ENCODE data around the gene MAGI2.
A peak's percentile ranks its signal among the peaks of the same experiment; 100 is the strongest.

The MAGI2 gene

GRCh38 chr7:78736548-78736947, 716.9 kb downstream of the MAGI2 start:
- DNase-seq (ENCODE audit: low read depth, low spot score): no peak

- no peak for DNase-seq (ENCODE audit: low read depth, low spot score)
Measured at GRCh38 chr7:78734626-78735025, 718.8 kb downstream of the MAGI2 start.

GRCh38 chr7:78720066-78720465, 733.4 kb downstream of the MAGI2 start:
- no peak for DNase-seq (ENCODE audit: low read depth, low spot score)

- DNase-seq (ENCODE audit: low read depth, low spot score): no peak
Measured at GRCh38 chr7:78718212-78718611, 735.3 kb downstream of the MAGI2 start.

GRCh38 chr7:78716876-78717275, 736.6 kb downstream of the MAGI2 start:
- no peak for DNase-seq (ENCODE audit: low read depth, low spot score)

GRCh38 chr7:78714356-78714755, 739.1 kb downstream of the MAGI2 start:
- no peak for DNase-seq (ENCODE audit: low read depth, low spot score)

GRCh38 chr7:78712111-78712510, 741.4 kb downstream of the MAGI2 start:
- no peak for DNase-seq (ENCODE audit: low read depth, low spot score)

- no peak for DNase-seq (ENCODE audit: low read depth, low spot score)
Measured at GRCh38 chr7:78709658-78710057, 743.8 kb downstream of the MAGI2 start.

- DNase-seq (ENCODE audit: low read depth, low spot score): no peak
Measured at GRCh38 chr7:78704504-78704903, 749.0 kb downstream of the MAGI2 start.

GRCh38 chr7:78703391-78703790, 750.1 kb downstream of the MAGI2 start:
- DNase-seq (ENCODE audit: low read depth, low spot score): no peak

GRCh38 chr7:78702770-78703169, 750.7 kb downstream of the MAGI2 start:
- peak; percentile 55 for DNase-seq (ENCODE audit: low read depth, low spot score)

- DNase-seq (ENCODE audit: low read depth, low spot score): no peak
Measured at GRCh38 chr7:78695826-78696225, 757.6 kb downstream of the MAGI2 start.

- no peak for DNase-seq (ENCODE audit: low read depth, low spot score)
Measured at GRCh38 chr7:78691584-78691983, 761.9 kb downstream of the MAGI2 start.

GRCh38 chr7:78690174-78690573, 763.3 kb downstream of the MAGI2 start:
- DNase-seq (ENCODE audit: low read depth, low spot score): no peak

- no peak for DNase-seq (ENCODE audit: low read depth, low spot score)
Measured at GRCh38 chr7:78688376-78688775, 765.1 kb downstream of the MAGI2 start.

- DNase-seq (ENCODE audit: low read depth, low spot score): no peak
Measured at GRCh38 chr7:78686189-78686588, 767.3 kb downstream of the MAGI2 start.

GRCh38 chr7:78684201-78684600, 769.3 kb downstream of the MAGI2 start:
- DNase-seq (ENCODE audit: low read depth, low spot score): no peak

- DNase-seq (ENCODE audit: low read depth, low spot score): no peak
Measured at GRCh38 chr7:78683566-78683965, 769.9 kb downstream of the MAGI2 start.

- no peak for DNase-seq (ENCODE audit: low read depth, low spot score)
Measured at GRCh38 chr7:78679112-78679876, 774.2 kb downstream of the MAGI2 start.

- no peak for DNase-seq (ENCODE audit: low read depth, low spot score)
Measured at GRCh38 chr7:78677391-78677790, 776.1 kb downstream of the MAGI2 start.

GRCh38 chr7:78675511-78675910, 778.0 kb downstream of the MAGI2 start:
- no peak for DNase-seq (ENCODE audit: low read depth, low spot score)

- DNase-seq (ENCODE audit: low read depth, low spot score): no peak
Measured at GRCh38 chr7:78673272-78673671, 780.2 kb downstream of the MAGI2 start.

GRCh38 chr7:78662939-78663338, 790.5 kb downstream of the MAGI2 start:
- no peak for DNase-seq (ENCODE audit: low read depth, low spot score)

GRCh38 chr7:78649976-78650375, 803.5 kb downstream of the MAGI2 start:
- DNase-seq (ENCODE audit: low read depth, low spot score): no peak
